ENCODE measurements around the gene ELMO2.

The ELMO2 gene

GRCh38 chr20:46362921-46363867 lies 43.2 kb downstream of the ELMO2 start (continued):
- TF ChIP-seq ZNF518A (tag by site-specific recombination; conservative IDR thresholded peaks at IDR 0.05; ENCODE audit: low read depth) (no peak), ZBTB7A (tag by site-specific recombination; IDR thresholded peaks at IDR 0.05; ENCODE audit: low read depth) (no peak), ZNF785 (tag by site-specific recombination; IDR thresholded peaks at IDR 0.05) (no peak), ZNF248 (tag by site-specific recombination; IDR thresholded peaks at IDR 0.05) (no peak), ZNF19 (tag by site-specific recombination; IDR thresholded peaks at IDR 0.05; ENCODE audit: low read depth) (no peak), ZNF274 (IDR thresholded peaks at IDR 0.05; ENCODE audit: low read length) (no peak), ZNF274 (tag by site-specific recombination; IDR thresholded peaks at IDR 0.05; ENCODE audit: borderline replicate concordance) (no peak), ZNF2 (tag by site-specific recombination; IDR thresholded peaks at IDR 0.05) (no peak), ZNF362 (tag by site-specific recombination; IDR thresholded peaks at IDR 0.05) (no peak), ZNF610 (tag by site-specific recombination; IDR thresholded peaks at IDR 0.05; ENCODE audit: borderline replicate concordance) (no peak)

- ChIA-PET CTCF (interaction anchor here (1.2 kb wide), 1 partner anchor 13 kb away, joined by 4 read pairs; no protein-coding TSS in a partner anchor), POLR2A (no interaction called here)
- H3K27ac ChIP-seq (ENCODE audit: extremely low read depth, low read depth, low read length): no peak overlapping the region
- no peaks in the 10 kb centered on the region for H3K9me3 ChIP-seq (ENCODE audit: control insufficient read depth, insufficient read depth, low read depth, low read length)
- H3K4me3 ChIP-seq (ENCODE audit: low read depth, low read length): no peak overlapping the region
- peaks cover 5 to 61% of the 10 kb centered on the region in 2 experiments; a peak in 2 of 3 replicates for H3K36me3 ChIP-seq (ENCODE audit: control insufficient read depth in 2 of 2, insufficient read depth in 1 of 2, low read length in 2 of 2)
- no peaks in the 10 kb centered on the region; the same call in 1 of the 2 replicates for H3K4me1 ChIP-seq (ENCODE audit: control insufficient read depth, insufficient read depth, low read length)
- TF ChIP-seq ZNF704 (tag by site-specific recombination; IDR thresholded peaks at IDR 0.05): no peak
- no peak for TF ChIP-seq OSR2 (tag by site-specific recombination; IDR thresholded peaks at IDR 0.05)
- TF ChIP-seq ZNF114 (tag by site-specific recombination; IDR thresholded peaks at IDR 0.05): no peak
- no peak for TF ChIP-seq ZBTB11 (tag by site-specific recombination; conservative IDR thresholded peaks at IDR 0.05; ENCODE audit: low read depth)
- no peak for TF ChIP-seq ZBTB10 (tag by site-specific recombination; IDR thresholded peaks at IDR 0.05)
- no peak for TF ChIP-seq ZXDB (tag by site-specific recombination; IDR thresholded peaks at IDR 0.05)
- no peak for TF ChIP-seq PRDM6 (tag by site-specific recombination; IDR thresholded peaks at IDR 0.05)
- no peak for TF ChIP-seq OVOL3 (tag by site-specific recombination; IDR thresholded peaks at IDR 0.05)
- no peak for TF ChIP-seq ZNF426 (tag by site-specific recombination; IDR thresholded peaks at IDR 0.05)
- TF ChIP-seq ZNF768 (tag by site-specific recombination; IDR thresholded peaks at IDR 0.05): no peak
These were observed 44.6 kb downstream of the ELMO2 start for GRCh38 chr20:46361811-46362210.

Measured in HEK293 (cell line).